ENCODE results near the gene SENP7. TPM values are rescaled to one million over a fixed set of nuclear protein-coding genes. Genes with fewer than 3 reads are reported as not detected.
"Not testable (repeated sequence)": the region's sequence is repeated elsewhere in the genome, so short reads cannot be mapped to it uniquely, and the experiment has no call there.

Gene SENP7
- total and polyA plus RNA-seq, 2 donors from 2014 or later: 5.4 to 28.7 TPM

DNA sequence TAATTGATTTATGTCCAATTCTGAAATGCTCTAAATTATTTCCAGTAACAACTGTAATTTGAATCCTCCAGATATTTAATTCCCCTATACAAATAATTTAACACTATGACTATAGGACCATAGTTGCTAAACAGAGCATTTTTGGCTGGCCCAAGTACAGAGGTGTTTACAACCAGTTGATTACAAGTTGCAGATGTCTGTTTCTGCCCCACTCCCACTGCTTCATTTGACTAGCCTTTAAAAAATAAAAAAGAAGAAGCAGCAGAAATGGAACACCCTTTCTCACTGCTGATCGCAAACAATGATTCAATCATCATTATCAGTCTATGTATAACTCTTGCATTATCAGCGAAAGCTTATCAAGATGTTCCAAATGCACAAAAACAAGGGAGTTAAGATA, 54.6 kb downstream of the SENP7 start:
- FAIRE-seq (no peak), DNase-seq (no peak)
- TF ChIP-seq, protein P1, sequence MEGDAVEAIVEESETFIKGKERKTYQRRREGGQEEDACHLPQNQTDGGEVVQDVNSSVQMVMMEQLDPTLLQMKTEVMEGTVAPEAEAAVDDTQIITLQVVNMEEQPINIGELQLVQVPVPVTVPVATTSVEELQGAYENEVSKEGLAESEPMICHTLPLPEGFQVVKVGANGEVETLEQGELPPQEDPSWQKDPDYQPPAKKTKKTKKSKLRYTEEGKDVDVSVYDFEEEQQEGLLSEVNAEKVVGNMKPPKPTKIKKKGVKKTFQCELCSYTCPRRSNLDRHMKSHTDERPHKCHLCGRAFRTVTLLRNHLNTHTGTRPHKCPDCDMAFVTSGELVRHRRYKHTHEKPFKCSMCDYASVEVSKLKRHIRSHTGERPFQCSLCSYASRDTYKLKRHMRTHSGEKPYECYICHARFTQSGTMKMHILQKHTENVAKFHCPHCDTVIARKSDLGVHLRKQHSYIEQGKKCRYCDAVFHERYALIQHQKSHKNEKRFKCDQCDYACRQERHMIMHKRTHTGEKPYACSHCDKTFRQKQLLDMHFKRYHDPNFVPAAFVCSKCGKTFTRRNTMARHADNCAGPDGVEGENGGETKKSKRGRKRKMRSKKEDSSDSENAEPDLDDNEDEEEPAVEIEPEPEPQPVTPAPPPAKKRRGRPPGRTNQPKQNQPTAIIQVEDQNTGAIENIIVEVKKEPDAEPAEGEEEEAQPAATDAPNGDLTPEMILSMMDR (IDR thresholded peaks at IDR 0.05; ENCODE audit: borderline replicate concordance, extremely low read depth, insufficient read depth): no peak

DNA sequence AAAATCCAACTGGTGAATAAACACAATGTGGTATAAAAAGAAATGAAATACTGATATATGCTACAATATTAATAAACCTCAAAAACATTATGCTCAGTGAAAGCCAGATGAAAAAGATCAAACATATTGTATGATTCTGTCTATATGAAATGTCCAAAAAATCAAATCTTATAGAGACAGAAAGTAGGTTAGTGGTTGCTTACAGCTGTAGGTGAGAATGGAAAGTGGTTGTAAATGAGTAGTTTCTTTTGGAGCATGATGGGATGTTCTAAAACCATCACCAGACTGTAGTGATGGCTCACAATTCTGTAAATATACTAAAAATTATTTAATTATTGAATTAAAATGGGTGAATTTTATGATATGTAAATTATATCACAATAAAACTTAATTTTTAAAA, 58.4 kb downstream of the SENP7 start:
- DNase-seq (no peak), FAIRE-seq (peak; percentile 41)
- no peaks in the 10 kb centered on the region for H3K4me1 ChIP-seq (ENCODE audit: control insufficient read depth in 2 of 3, insufficient read depth in 2 of 3, low read depth in 1 of 3, low read length in 3 of 3)
- TF ChIP-seq, protein P1 (IDR thresholded peaks at IDR 0.05; ENCODE audit: borderline replicate concordance, extremely low read depth, insufficient read depth): no peak
- no peaks in the 10 kb centered on the region for H3K27me3 ChIP-seq (ENCODE audit: control insufficient read depth, insufficient read depth, low read length)
- no peak overlapping the region for H3K4me3 ChIP-seq (ENCODE audit: low read length in 3 of 3)
- no peaks in the 10 kb centered on the region for H3K9me3 ChIP-seq (ENCODE audit: control insufficient read depth in 2 of 3, insufficient read depth in 1 of 3, low read length in 3 of 3)
- H3K36me3 ChIP-seq (ENCODE audit: control insufficient read depth in 2 of 3, insufficient read depth in 3 of 3, low read length in 3 of 3): peaks cover 0 to 2% (median 0%) of the 10 kb centered on the region in 3 donors
- intact Hi-C loops (cut with DNase I): no loop called here
- no peak overlapping the region for H3K9ac ChIP-seq (ENCODE audit: low read length in 3 of 3)
- H3K27ac ChIP-seq (ENCODE audit: low read depth in 2 of 2, low read length in 2 of 2): no peak overlapping the region

More for the DNA sequence above, 54.6 kb downstream of the SENP7 start:
- no peaks in the 10 kb centered on the region for H3K9me3 ChIP-seq (ENCODE audit: control insufficient read depth in 2 of 3, insufficient read depth in 1 of 3, low read length in 3 of 3)
- H3K36me3 ChIP-seq (ENCODE audit: control insufficient read depth in 2 of 3, insufficient read depth in 3 of 3, low read length in 3 of 3): peaks cover 0 to 2% (median 0%) of the 10 kb centered on the region in 3 donors
- H3K9ac ChIP-seq (ENCODE audit: low read length in 3 of 3): no peak overlapping the region
- no peaks in the 10 kb centered on the region for H3K4me1 ChIP-seq (ENCODE audit: control insufficient read depth in 2 of 3, insufficient read depth in 2 of 3, low read depth in 1 of 3, low read length in 3 of 3)
- intact Hi-C loops (cut with DNase I): no loop called here
- no peak overlapping the region for H3K4me3 ChIP-seq (ENCODE audit: low read length in 3 of 3)
- no peak overlapping the region for H3K27ac ChIP-seq (ENCODE audit: low read depth in 2 of 2, low read length in 2 of 2)
- H3K27me3 ChIP-seq (ENCODE audit: control insufficient read depth, insufficient read depth, low read length): no peaks in the 10 kb centered on the region

- Histone ChIP-seq H3K27me3 (ENCODE audit: control insufficient read depth, insufficient read depth, low read length) (no peaks in the 10 kb centered on the region), H3K27ac (ENCODE audit: low read depth in 2 of 2, low read length in 2 of 2) (no peak overlapping the region), H3K4me3 (ENCODE audit: low read length in 3 of 3) (no peak overlapping the region), H3K9me3 (ENCODE audit: control insufficient read depth in 2 of 3, insufficient read depth in 1 of 3, low read length in 3 of 3) (no peaks in the 10 kb centered on the region), H3K9ac (ENCODE audit: low read length in 3 of 3) (no peak overlapping the region), H3K36me3 (ENCODE audit: control insufficient read depth in 2 of 3, insufficient read depth in 3 of 3, low read length in 3 of 3) (peaks cover 0 to 2% (median 0%) of the 10 kb centered on the region in 3 donors), H3K4me1 (ENCODE audit: control insufficient read depth in 2 of 3, insufficient read depth in 2 of 3, low read depth in 1 of 3, low read length in 3 of 3) (no peaks in the 10 kb centered on the region)
- intact Hi-C loops (cut with DNase I): no loop called here
- DNase-seq: no peak
- no peak for FAIRE-seq
- TF ChIP-seq, protein P1 (IDR thresholded peaks at IDR 0.05; ENCODE audit: borderline replicate concordance, extremely low read depth, insufficient read depth): no peak
These were observed 59.1 kb downstream of the SENP7 start for GRCh38 chr3:101453961-101454360.

- not testable (repeated sequence) for H3K27ac ChIP-seq (ENCODE audit: low read depth in 2 of 2, low read length in 2 of 2)
These were observed 74.4 kb downstream of the SENP7 start for GRCh38 chr3:101438641-101439040.

More at GRCh38 chr3:101438641-101439040, 74.4 kb downstream of the SENP7 start:
- H3K9ac ChIP-seq (ENCODE audit: low read length in 3 of 3); intact Hi-C loops (cut with DNase I); FAIRE-seq; DNase-seq; H3K36me3 ChIP-seq (ENCODE audit: control insufficient read depth in 2 of 3, insufficient read depth in 3 of 3, low read length in 3 of 3); H3K9me3 ChIP-seq (ENCODE audit: control insufficient read depth in 2 of 3, insufficient read depth in 1 of 3, low read length in 3 of 3); H3K4me1 ChIP-seq (ENCODE audit: control insufficient read depth in 2 of 3, insufficient read depth in 2 of 3, low read depth in 1 of 3, low read length in 3 of 3); H3K27me3 ChIP-seq (ENCODE audit: control insufficient read depth, insufficient read depth, low read length); H3K4me3 ChIP-seq (ENCODE audit: low read length in 3 of 3): not testable (repeated sequence)

All from kidney (tissue), 14 donors.